WTC11 (cell line): Measurements from ENCODE around the gene PDIK1L.

Experiments used
- MAX ChIP-seq: sonication (generic); formaldehyde crosslinking; IDR thresholded peaks from 2 replicates; pipeline ENCODE4 v1.8.0; 2022; ENCODE audit warnings: mild to moderate bottlenecking, missing genetic modification reagents
- ZNF121 ChIP-seq: sonication (generic); formaldehyde crosslinking; IDR thresholded peaks from 2 replicates; pipeline ENCODE4 v1.8.0; 2023; ENCODE audit warnings: missing genetic modification reagents

GRCh38 chr1:26110731-26111529 is 694 bp upstream of the PDIK1L start:
- TF ChIP-seq ZNF121 (CRISPR knock-in tag) (no peak), MAX (CRISPR knock-in tag) (no peak)
